ENCODE data around the gene FIS1. TPM values are rescaled to one million over a fixed set of nuclear protein-coding genes. Genes with fewer than 3 reads are reported as not detected.

Gene FIS1
- total RNA-seq, 2 donors from 2014 or later: 238 to 256 TPM

- Histone ChIP-seq H3K9me3 (no peaks in the 10 kb centered on the region), H3K36me3 (peaks cover 0 to 3% of the 10 kb centered on the region in 2 donors), H3K4me1 (replicated peaks) (no peaks in the 10 kb centered on the region), H3K27me3 (replicated peaks; ENCODE audit: insufficient read depth) (no peaks in the 10 kb centered on the region), H3K27ac (no peak overlapping the region), H3K4me3 (peak overlapping the region in 1 of 2 donors; percentile 39)
- intact Hi-C loops (cut with DNase I): no loop called here
- WGBS: 59% methylated on average over 7 of the region's 7 CpGs
- TF ChIP-seq CTCF (IDR thresholded peaks at IDR 0.05) (no peak), POLR2A (IDR thresholded peaks at IDR 0.05) (no peak), POLR2AphosphoS5 (IDR thresholded peaks at IDR 0.05) (no peak)
- DNase-seq (ENCODE audit: low spot score): no peak
These were observed 13.2 kb downstream of the FIS1 start for GRCh38 chr7:101231644-101232043.

- Histone ChIP-seq H3K4me1 (replicated peaks) (no peaks in the 10 kb centered on the region), H3K36me3 (peaks cover 6 to 12% of the 10 kb centered on the region in 2 donors), H3K27ac (no peak overlapping the region), H3K27me3 (replicated peaks; ENCODE audit: insufficient read depth) (no peaks in the 10 kb centered on the region), H3K9me3 (no peaks in the 10 kb centered on the region), H3K4me3 (no peak overlapping the region)
- 86% methylated on average over 9 of the region's 9 CpGs for WGBS
- TF ChIP-seq POLR2A (IDR thresholded peaks at IDR 0.05): no peak
- TF ChIP-seq POLR2AphosphoS5 (IDR thresholded peaks at IDR 0.05): no peak
- TF ChIP-seq CTCF (IDR thresholded peaks at IDR 0.05): no peak
- intact Hi-C loops (cut with DNase I): no loop called here
- DNase-seq (ENCODE audit: low spot score): no peak
These were observed 18.2 kb downstream of the FIS1 start for GRCh38 chr7:101226721-101227120.

DNA sequence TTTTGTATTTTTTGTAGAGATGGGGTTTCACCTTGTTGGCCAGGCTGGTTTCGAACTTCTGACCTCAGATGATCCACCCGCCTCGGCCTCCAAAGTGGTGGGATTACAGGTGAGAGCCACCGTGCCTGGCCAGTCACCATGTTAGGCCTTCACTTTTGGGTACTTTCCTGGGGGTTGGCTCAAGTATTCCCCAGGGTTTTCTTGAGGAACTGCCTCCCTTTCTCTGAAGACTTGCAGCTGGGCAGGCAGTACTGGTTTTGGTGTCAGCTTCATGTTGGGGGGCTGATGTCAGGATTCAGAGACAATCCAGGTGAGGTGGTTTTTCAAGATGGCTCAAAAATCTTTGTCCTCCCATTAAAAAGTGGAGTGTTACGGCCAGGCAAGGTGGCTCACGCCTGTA, 19.2 kb downstream of the FIS1 start:
- Histone ChIP-seq H3K27me3 (replicated peaks; ENCODE audit: insufficient read depth) (no peaks in the 10 kb centered on the region), H3K4me1 (replicated peaks) (no peaks in the 10 kb centered on the region), H3K27ac (no peak overlapping the region), H3K9me3 (no peaks in the 10 kb centered on the region), H3K36me3 (peaks cover 6 to 12% of the 10 kb centered on the region in 2 donors), H3K4me3 (no peak overlapping the region)
- TF ChIP-seq POLR2A (IDR thresholded peaks at IDR 0.05) (no peak), POLR2AphosphoS5 (IDR thresholded peaks at IDR 0.05) (no peak), CTCF (IDR thresholded peaks at IDR 0.05) (no peak)
- DNase-seq (ENCODE audit: low spot score): no peak
- intact Hi-C loops (cut with DNase I): no loop called here
- WGBS: 98% methylated on average over 6 of the region's 6 CpGs

DNA sequence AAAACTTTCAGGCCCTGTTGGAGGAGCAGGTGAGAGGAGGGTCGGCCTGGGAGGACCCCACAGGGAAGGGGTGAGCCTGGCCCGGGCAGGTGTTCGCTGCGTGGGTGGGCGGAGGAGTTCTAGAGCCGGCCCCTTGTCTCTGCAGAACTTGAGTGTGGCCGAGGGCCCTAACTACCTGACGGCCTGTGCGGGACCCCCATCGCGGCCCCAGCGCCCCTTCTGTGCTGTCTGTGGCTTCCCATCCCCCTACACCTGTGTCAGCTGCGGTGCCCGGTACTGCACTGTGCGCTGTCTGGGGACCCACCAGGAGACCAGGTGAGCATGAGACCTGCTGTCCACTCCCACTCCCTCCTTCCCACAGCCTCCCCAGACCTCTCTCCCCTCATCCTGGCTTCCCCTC, 21.4 kb downstream of the FIS1 start:
- no peaks in the 10 kb centered on the region for H3K4me1 ChIP-seq (replicated peaks)
- no peak for DNase-seq (ENCODE audit: low spot score)
- no peaks in the 10 kb centered on the region for H3K27me3 ChIP-seq (replicated peaks; ENCODE audit: insufficient read depth)
- H3K9me3 ChIP-seq: no peaks in the 10 kb centered on the region
- no peak overlapping the region for H3K27ac ChIP-seq
- no peak overlapping the region for H3K4me3 ChIP-seq
- 90% methylated on average over 15 of the region's 15 CpGs for WGBS
- TF ChIP-seq CTCF (IDR thresholded peaks at IDR 0.05) (no peak), POLR2A (IDR thresholded peaks at IDR 0.05) (no peak), POLR2AphosphoS5 (IDR thresholded peaks at IDR 0.05) (no peak)
- H3K36me3 ChIP-seq: peaks cover 6 to 12% of the 10 kb centered on the region in 2 donors
- intact Hi-C loops (cut with DNase I): no loop called here

GRCh38 chr7:101222275-101222830, 22.5 kb downstream of the FIS1 start:
- no peak for DNase-seq (ENCODE audit: low spot score)
- intact Hi-C loops (cut with DNase I): no loop called here
- Histone ChIP-seq H3K27me3 (replicated peaks; ENCODE audit: insufficient read depth) (no peaks in the 10 kb centered on the region), H3K27ac (no peak overlapping the region), H3K9me3 (no peaks in the 10 kb centered on the region), H3K36me3 (peaks cover 6 to 12% of the 10 kb centered on the region in 2 donors), H3K4me3 (no peak overlapping the region), H3K4me1 (replicated peaks) (no peaks in the 10 kb centered on the region)
- WGBS: 88% methylated on average over 17 of the region's 27 CpGs
- TF ChIP-seq POLR2AphosphoS5 (IDR thresholded peaks at IDR 0.05) (no peak), POLR2A (IDR thresholded peaks at IDR 0.05) (no peak), CTCF (IDR thresholded peaks at IDR 0.05) (no peak)
